Skeletal muscle tissue (tissue), 4 donors: ENCODE data around the gene STARD8. TPM values are rescaled to one million over a fixed set of nuclear protein-coding genes. Genes with fewer than 3 reads are reported as not detected.
"Not testable (repeated sequence)": the region's sequence is repeated elsewhere in the genome, so short reads cannot be mapped to it uniquely, and the experiment has no call there.

Source experiments
- H3K27ac ChIP-seq: one replicate; pipeline ENCODE4 v1.7.0; 2013; ENCODE audit warnings: mild to moderate bottlenecking, low read depth, low read length, inconsistent platforms
- H3K27me3 ChIP-seq, 3 donors: one replicate each; pipeline ENCODE4 v1.7.0; 2013; ENCODE audit warnings: low read length in 3 of 3; ENCODE audit not compliant: control insufficient read depth in 3 of 3, insufficient read depth in 3 of 3
- H3K36me3 ChIP-seq, 3 donors: one replicate each; pipeline ENCODE4 v1.7.0; 2013; ENCODE audit warnings: low read length in 3 of 3; ENCODE audit not compliant: control insufficient read depth in 3 of 3, insufficient read depth in 3 of 3
- H3K4me1 ChIP-seq, 3 donors: one replicate each; pipeline ENCODE4 v1.7.0; 2013; ENCODE audit warnings: low read length in 3 of 3, mild to moderate bottlenecking in 3 of 3; ENCODE audit not compliant: control insufficient read depth in 3 of 3, insufficient read depth in 3 of 3
- H3K4me3 ChIP-seq, 3 donors: one replicate each; pipeline ENCODE4 v1.7.0; 2013; ENCODE audit warnings: low read length in 3 of 3
- H3K9ac ChIP-seq, 3 donors: one replicate each; pipeline ENCODE4 v1.7.0; 2013; ENCODE audit warnings: low read length in 3 of 3, mild to moderate bottlenecking in 3 of 3, moderate library complexity in 2 of 3, low read depth in 1 of 3
- H3K9me3 ChIP-seq, 3 donors: one replicate each; pipeline ENCODE4 v1.7.0; 2013; ENCODE audit warnings: low read length in 3 of 3; ENCODE audit not compliant: control insufficient read depth in 3 of 3
- total RNA-seq: library from RNA; depleted of rRNA; stranded (reverse); fragments of >200 nt; gene quantifications from one replicate; pipeline ENCODE4 v1.2.3, GENCODE V29; 2014
- donor health status: Osteomylitis.

The STARD8 gene
- total RNA-seq, 1 donor from 2014 or later = 8.9 TPM

DNA sequence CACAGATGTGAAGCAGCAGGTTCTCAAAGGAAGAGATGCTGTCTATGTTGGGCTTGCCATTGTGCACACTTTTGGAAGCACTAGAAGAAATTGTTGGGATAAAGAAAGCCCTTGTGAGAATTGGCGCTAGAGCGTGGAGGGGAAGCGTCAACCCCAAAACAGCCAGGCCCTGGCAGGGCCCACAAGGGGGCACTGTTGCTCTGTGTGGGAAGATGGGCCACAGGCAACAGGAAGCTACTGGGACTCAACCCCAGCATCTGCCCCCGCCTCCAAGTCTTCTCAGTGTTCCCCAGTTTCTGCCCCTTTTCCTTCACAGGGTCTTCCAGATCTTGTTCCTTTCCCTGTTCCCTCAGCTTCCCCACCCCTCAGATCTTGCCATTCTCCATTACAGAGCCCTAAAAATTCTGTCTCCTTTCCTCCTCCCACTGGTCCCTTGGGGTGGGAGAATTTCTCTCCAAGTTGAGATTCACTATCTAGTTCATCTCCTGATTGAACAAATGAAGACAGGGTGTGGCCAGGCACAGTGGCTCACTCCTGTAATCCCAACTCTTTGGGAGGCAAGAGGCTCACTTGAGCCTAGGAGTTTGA, 85.5 kb downstream of the STARD8 start:
- no peak overlapping the region for H3K9ac ChIP-seq
- H3K36me3 ChIP-seq = no peaks in the 10 kb centered on the region
- H3K4me1 ChIP-seq = no peaks in the 10 kb centered on the region
- H3K9me3 ChIP-seq = no peaks in the 10 kb centered on the region
- H3K4me3 ChIP-seq = no peak overlapping the region
- H3K27me3 ChIP-seq = peaks cover 0 to 1% (median 0%) of the 10 kb centered on the region in 3 donors
- no peak overlapping the region for H3K27ac ChIP-seq

DNA sequence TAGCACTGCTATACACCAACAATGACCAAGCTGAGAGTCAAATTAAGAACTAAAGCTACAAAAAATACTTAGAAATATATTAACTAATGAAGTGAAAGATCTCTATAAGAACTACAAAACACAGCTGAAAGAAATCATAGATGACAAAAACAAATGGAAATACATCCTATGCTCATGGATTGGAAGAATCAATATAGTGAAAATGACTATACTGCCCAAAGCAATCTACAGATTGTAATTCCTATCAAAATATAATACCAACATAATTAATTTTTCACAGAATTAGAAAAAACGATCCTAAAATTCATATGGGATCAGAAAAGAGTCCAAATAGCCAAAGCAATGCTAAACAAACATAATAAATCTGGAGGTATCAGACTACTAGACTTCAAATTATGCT, 87.8 kb downstream of the STARD8 start:
- no peaks in the 10 kb centered on the region for H3K27me3 ChIP-seq
- H3K9me3 ChIP-seq = no peaks in the 10 kb centered on the region
- no peak overlapping the region for H3K9ac ChIP-seq
- H3K4me3 ChIP-seq = no peak overlapping the region
- H3K27ac ChIP-seq = no peak overlapping the region
- H3K36me3 ChIP-seq = no peaks in the 10 kb centered on the region
- no peaks in the 10 kb centered on the region for H3K4me1 ChIP-seq

DNA sequence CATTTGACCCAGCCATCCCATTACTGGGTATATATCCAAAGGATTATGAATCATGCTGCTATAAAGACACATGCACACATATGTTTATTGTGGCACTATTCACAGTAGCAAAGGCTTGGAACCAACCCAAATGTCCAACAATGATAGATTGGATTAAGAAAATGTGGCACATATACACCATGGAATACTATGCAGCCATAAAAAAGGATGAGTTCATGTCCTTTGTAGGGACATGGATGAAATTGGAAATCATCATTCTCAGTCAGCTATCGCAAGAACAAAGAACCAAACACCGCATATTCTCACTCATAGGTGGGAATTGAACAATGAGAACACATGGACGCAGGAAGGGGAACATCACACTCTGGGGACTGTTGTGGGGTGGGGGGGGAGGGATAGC, 94.4 kb downstream of the STARD8 start:
- H3K27ac ChIP-seq, H3K4me1 ChIP-seq, H3K9ac ChIP-seq, H3K4me3 ChIP-seq, H3K36me3 ChIP-seq, H3K27me3 ChIP-seq, H3K9me3 ChIP-seq: not testable (repeated sequence)

DNA sequence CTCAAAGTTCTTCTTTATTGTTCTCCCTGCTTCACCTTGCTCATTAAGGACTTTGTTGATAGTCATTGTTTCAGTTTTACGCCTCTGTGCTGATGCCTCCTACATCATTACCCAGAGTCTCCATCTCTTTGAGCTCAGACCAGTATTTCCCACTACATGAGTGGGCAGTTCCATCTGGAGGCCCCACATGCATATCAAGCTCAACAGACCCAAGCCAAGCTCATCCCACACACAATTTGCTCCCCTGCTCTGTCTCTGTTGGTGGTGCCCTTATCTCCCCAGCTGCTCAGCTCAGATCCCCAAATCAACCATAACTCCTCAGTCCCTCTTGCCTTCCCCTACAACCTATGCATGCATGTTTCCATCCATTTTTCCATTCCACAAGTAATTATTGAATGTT, 96.3 kb downstream of the STARD8 start:
- Histone ChIP-seq H3K36me3 (no peaks in the 10 kb centered on the region), H3K9me3 (no peaks in the 10 kb centered on the region), H3K4me1 (no peaks in the 10 kb centered on the region), H3K27me3 (no peaks in the 10 kb centered on the region), H3K27ac (no peak overlapping the region), H3K4me3 (no peak overlapping the region), H3K9ac (no peak overlapping the region)

DNA sequence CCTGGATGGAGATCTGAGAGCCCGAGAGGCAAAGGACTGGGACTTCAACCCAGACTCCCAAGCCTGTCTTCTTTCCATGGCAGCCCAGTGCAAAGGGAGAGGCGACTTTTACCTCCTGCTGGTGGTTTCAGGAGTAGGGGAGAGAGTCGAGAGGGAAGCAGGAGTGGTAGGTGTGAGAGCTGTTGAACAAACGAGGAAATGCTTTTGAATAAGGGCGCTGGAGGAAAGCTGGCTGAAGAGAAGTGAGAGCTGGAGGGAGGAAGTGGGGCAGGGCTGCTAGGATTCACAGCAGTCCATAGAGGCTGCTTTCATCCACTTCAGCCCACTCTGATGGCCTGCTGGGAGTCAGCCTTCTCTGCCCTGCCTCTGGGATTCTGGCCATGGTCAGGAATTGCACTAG, 99.5 kb downstream of the STARD8 start:
- Histone ChIP-seq H3K9me3 (no peaks in the 10 kb centered on the region), H3K27me3 (peaks cover 0 to 4% (median 0%) of the 10 kb centered on the region in 3 donors), H3K4me3 (no peak overlapping the region), H3K4me1 (no peaks in the 10 kb centered on the region), H3K36me3 (no peaks in the 10 kb centered on the region), H3K27ac (no peak overlapping the region), H3K9ac (no peak overlapping the region)

DNA sequence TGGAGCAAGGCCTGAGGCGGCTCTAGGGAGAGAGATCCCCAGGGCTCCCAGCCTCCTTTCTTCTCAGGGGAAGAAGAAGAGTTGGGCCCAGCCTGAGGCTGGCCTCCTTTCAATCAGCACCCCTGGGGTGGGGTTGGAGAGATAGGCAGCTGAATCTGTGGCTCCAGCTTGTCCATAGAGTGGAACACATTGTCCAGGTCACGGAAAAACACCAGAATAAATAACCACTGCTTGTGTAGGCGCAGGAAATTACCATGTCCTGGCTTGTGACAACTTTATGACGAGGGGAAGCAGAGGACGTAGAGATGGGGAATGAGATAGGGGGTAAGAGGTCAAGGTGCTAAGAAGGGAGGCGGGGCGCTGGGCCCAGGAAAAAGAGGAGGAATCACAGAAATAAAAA, 100.6 kb downstream of the STARD8 start:
- H3K9ac ChIP-seq = no peak overlapping the region
- H3K27me3 ChIP-seq = peaks cover 0 to 4% (median 0%) of the 10 kb centered on the region in 3 donors
- no peak overlapping the region for H3K27ac ChIP-seq

DNA sequence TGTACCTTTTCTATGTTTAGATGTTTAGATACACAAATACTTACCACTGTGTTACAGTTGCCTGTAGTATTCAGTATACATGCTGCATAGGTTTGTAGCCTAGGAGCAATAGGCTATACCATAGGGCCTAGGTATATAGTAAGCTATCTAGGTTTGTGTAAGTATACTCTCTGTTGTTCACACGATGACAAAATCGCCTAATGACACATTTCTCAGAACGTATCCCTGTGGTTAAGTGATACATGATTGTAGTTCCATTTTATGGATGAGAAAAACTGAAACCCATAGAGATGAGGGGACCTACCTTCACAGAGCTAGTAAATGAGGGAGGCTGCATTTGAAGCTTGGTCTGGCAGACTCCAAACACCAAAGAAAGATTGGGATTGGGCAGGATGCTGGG, 102.0 kb downstream of the STARD8 start:
- peaks cover 0 to 4% (median 0%) of the 10 kb centered on the region in 3 donors for H3K27me3 ChIP-seq
- H3K9me3 ChIP-seq = no peaks in the 10 kb centered on the region
- H3K4me3 ChIP-seq = no peak overlapping the region
- no peaks in the 10 kb centered on the region for H3K4me1 ChIP-seq
- no peaks in the 10 kb centered on the region for H3K36me3 ChIP-seq
- no peak overlapping the region for H3K27ac ChIP-seq
- no peak overlapping the region for H3K9ac ChIP-seq

More for the DNA sequence above, 100.6 kb downstream of the STARD8 start:
- Histone ChIP-seq H3K9me3 (no peaks in the 10 kb centered on the region), H3K36me3 (no peaks in the 10 kb centered on the region), H3K4me1 (no peaks in the 10 kb centered on the region), H3K4me3 (no peak overlapping the region)

DNA sequence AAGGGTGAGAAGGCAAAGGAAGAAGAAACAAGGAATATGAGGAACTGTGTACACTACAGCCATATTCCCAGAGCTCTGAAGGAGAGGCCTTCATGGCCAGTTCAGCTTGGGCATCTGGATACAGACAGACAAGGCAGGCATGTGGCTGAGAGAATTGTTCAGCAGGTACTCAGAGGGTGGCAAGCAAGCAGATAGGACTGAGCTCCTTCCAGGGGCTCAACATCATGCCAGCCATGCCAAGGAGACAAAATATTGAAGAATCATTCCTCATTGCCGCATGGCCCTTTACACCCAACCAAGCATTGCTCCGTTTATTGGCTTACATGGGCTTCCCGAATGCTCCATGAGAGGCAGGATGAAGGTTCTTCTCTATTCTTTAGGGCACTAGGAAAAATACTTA, 102.8 kb downstream of the STARD8 start:
- no peaks in the 10 kb centered on the region for H3K4me1 ChIP-seq

DNA sequence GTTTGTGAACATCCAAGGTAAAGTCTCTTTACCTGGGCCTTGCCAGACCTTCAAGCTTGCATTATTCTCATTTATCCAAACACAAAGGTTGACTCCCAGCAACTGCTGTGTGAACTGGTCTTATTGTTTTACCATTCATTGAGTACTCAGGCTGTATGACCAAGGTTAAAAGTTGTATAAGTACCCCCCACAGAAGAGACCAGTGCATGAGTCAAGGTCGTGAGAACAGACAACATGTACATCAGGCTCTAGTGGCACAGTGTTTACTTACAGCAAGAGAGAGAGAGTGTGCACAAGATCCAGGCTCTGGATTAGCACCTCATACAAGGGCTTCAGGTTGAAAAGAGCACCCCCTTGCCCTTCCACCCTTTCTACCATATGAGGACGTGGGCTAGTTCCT, 103.9 kb downstream of the STARD8 start:
- Histone ChIP-seq H3K4me1 (no peaks in the 10 kb centered on the region), H3K27ac (no peak overlapping the region), H3K27me3 (peaks cover 0 to 7% (median 0%) of the 10 kb centered on the region in 3 donors), H3K9ac (no peak overlapping the region), H3K4me3 (no peak overlapping the region), H3K36me3 (no peaks in the 10 kb centered on the region), H3K9me3 (no peaks in the 10 kb centered on the region)

More for the DNA sequence above, 102.8 kb downstream of the STARD8 start:
- no peak overlapping the region for H3K9ac ChIP-seq
- H3K9me3 ChIP-seq = no peaks in the 10 kb centered on the region
- H3K27me3 ChIP-seq = peaks cover 0 to 7% (median 0%) of the 10 kb centered on the region in 3 donors
- H3K4me3 ChIP-seq = no peak overlapping the region
- H3K27ac ChIP-seq = no peak overlapping the region
- no peaks in the 10 kb centered on the region for H3K36me3 ChIP-seq

DNA sequence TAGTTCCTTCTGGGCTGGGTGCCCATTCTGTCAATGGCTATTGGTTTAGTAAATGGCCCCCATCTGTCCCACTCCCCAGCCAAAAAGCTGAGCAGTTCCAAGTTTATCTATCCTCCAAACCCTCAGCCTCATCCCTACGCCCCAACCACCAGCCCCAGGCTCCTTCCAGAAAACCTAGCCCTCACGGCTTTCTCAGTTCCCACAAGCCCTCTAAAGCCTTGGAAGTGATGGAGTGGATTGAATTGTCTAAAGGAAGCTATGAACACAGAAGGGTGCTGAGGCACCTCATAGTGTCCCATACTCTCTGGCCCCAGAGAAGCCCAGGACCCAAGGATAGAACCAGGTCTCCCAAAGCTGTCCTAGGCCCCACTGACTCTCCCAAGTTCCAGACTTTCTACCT, 105.8 kb downstream of the STARD8 start:
- Histone ChIP-seq H3K9me3 (no peaks in the 10 kb centered on the region), H3K27me3 (peaks cover 0 to 7% (median 0%) of the 10 kb centered on the region in 3 donors), H3K27ac (no peak overlapping the region), H3K36me3 (no peaks in the 10 kb centered on the region), H3K4me1 (no peaks in the 10 kb centered on the region), H3K9ac (no peak overlapping the region), H3K4me3 (no peak overlapping the region)
